Stimulated activated CD8-positive, alpha-beta memory T cell treated with anti-CD3 and anti-CD28 coated beads, Interleukin-2, amount 100 ng/mL, for 1 hour (primary cell): ENCODE data around the gene USP17L12.
"Not testable (repeated sequence)": the region's sequence is repeated elsewhere in the genome, so short reads cannot be mapped to it uniquely, and the experiment has no call there.

Source experiments
- DNase-seq, 2 donors: peaks; one replicate each; pipeline ENCODE4 v3.0.0-alpha.2; 2020; ENCODE audit warnings: low read depth in 2 of 2

Gene USP17L12

GRCh38 chr4:9219852-9220251, at the start of gene USP17L12:
TSS of gene USP17L12 (plus strand) at chr4:9220152. CDS start at chr4:9220152, 0 bp downstream.
- DNase-seq, result not testable (repeated sequence)

GRCh38 chr4:9210357-9210756, 9.6 kb upstream of the USP17L12 start, which contains the start of gene USP17L10:
TSS of gene USP17L10 (plus strand) at chr4:9210657. CDS start at chr4:9210657, 0 bp downstream.
- not testable (repeated sequence) for DNase-seq

GRCh38 chr4:9214701-9215100, 5.3 kb upstream of the USP17L12 start:
- DNase-seq, result not testable (repeated sequence)

- DNase-seq, result not testable (repeated sequence)
Observed at GRCh38 chr4:9215105-9215504, 4.8 kb upstream of the USP17L12 start, which contains the start of gene USP17L11. TSS of gene USP17L11 (plus strand) at chr4:9215405. CDS start at chr4:9215405, 0 bp downstream.

- not testable (repeated sequence) for DNase-seq
Observed at GRCh38 chr4:9224596-9224995, 4.6 kb downstream of the USP17L12 start, which contains the start of gene USP17L13. TSS of gene USP17L13 (plus strand) at chr4:9224896. CDS start at chr4:9224896, 0 bp downstream.

- not testable (repeated sequence) for DNase-seq
Observed at GRCh38 chr4:9230249-9230648, 10.3 kb downstream of the USP17L12 start.

GRCh38 chr4:9234085-9234484, 14.1 kb downstream of the USP17L12 start, which contains the start of gene USP17L15:
TSS of gene USP17L15 (plus strand) at chr4:9234385. CDS start at chr4:9234385, 0 bp downstream.
- not testable (repeated sequence) for DNase-seq

- not testable (repeated sequence) for DNase-seq
Observed at GRCh38 chr4:9238461-9238860, 18.5 kb downstream of the USP17L12 start.

- not testable (repeated sequence) for DNase-seq
Observed at GRCh38 chr4:9243579-9243978, 23.6 kb downstream of the USP17L12 start, which contains the start of gene USP17L17. TSS of gene USP17L17 (plus strand) at chr4:9243879. CDS start at chr4:9243879, 0 bp downstream.

GRCh38 chr4:9247953-9248680, 28.2 kb downstream of the USP17L12 start, which contains the start of gene USP17L18:
TSS of gene USP17L18 (plus strand) at chr4:9248630. CDS start at chr4:9248630, 0 bp downstream.
- DNase-seq, result not testable (repeated sequence)

GRCh38 chr4:9253078-9253477, 33.1 kb downstream of the USP17L12 start, which contains the start of gene USP17L19:
TSS of gene USP17L19 (plus strand) at chr4:9253378. CDS start at chr4:9253378, 0 bp downstream.
- not testable (repeated sequence) for DNase-seq

- not testable (repeated sequence) for DNase-seq
Observed at GRCh38 chr4:9257824-9258223, 37.9 kb downstream of the USP17L12 start, which contains the start of gene USP17L20. TSS of gene USP17L20 (plus strand) at chr4:9258124. CDS start at chr4:9258124, 0 bp downstream.

- not testable (repeated sequence) for DNase-seq
Observed at GRCh38 chr4:9262572-9262971, 42.6 kb downstream of the USP17L12 start, which contains the start of gene USP17L21. TSS of gene USP17L21 (plus strand) at chr4:9262872. CDS start at chr4:9262872, 0 bp downstream.

GRCh38 chr4:9267319-9267718, 47.4 kb downstream of the USP17L12 start, which contains the start of gene USP17L22:
TSS of gene USP17L22 (plus strand) at chr4:9267619. CDS start at chr4:9267619, 0 bp downstream.
- DNase-seq, result not testable (repeated sequence)
